OCI-LY7 (cell line): ENCODE results near the gene BACH2. TPM values are rescaled to one million over a fixed set of nuclear protein-coding genes. Genes with fewer than 3 reads are reported as not detected.

Source experiments
- BruUV-seq: library from RNA; stranded (reverse); fragments of 400-500 nt; replicated peaks from 2 replicates; lab custom pipeline; 2021; lab: Mats Ljungman, UMichigan
- CTCF ChIA-PET: fragments of 300-600 bp; sonication (Branson Sonifier 250); formaldehyde crosslinking; loops from one replicate; lab custom pipeline; 2022; ENCODE audit warnings: antibody characterized with exemption; ENCODE audit not compliant: unreplicated experiment; lab: Charles Lee
- POLR2A ChIA-PET: fragments of 300-600 bp; sonication (Branson Sonifier 250); formaldehyde crosslinking; loops from one replicate; lab custom pipeline; 2022; ENCODE audit warnings: antibody characterized with exemption; lab: Charles Lee
- DNase-seq: peaks from one replicate; pipeline ENCODE4 v3.0.0-alpha.2; 2015; ENCODE audit warnings: low spot score
- H2AFZ ChIP-seq: fragments of 200-600 bp; sonication (generic), shearing (Covaris generic); 2 replicates; pipeline ENCODE4 v1.6.1; 2014; ENCODE audit warnings: mild to moderate bottlenecking, antibody characterized with exemption, low read length, moderate library complexity
- H3K27ac ChIP-seq: fragments of 200-600 bp; sonication (generic); 2 replicates; pipeline ENCODE4 v1.5.1; 2014; ENCODE audit warnings: mixed run types, low read depth, mild to moderate bottlenecking, moderate library complexity, low read length, inconsistent platforms; ENCODE audit not compliant: poor library complexity, severe bottlenecking
- H3K36me3 ChIP-seq: fragments of 200-600 bp; sonication (generic); 2 replicates; pipeline ENCODE4 v1.6.1; 2014; ENCODE audit warnings: mild to moderate bottlenecking, antibody characterized with exemption, low read length, moderate library complexity, mixed read lengths; ENCODE audit not compliant: insufficient read depth
- H3K4me1 ChIP-seq: fragments of 200-600 bp; sonication (generic); 2 replicates; pipeline ENCODE4 v1.5.1; 2014; ENCODE audit warnings: mild to moderate bottlenecking, low read length; ENCODE audit not compliant: insufficient read depth, poor library complexity, severe bottlenecking
- H3K4me2 ChIP-seq: fragments of 200-600 bp; sonication (generic); 2 replicates; pipeline ENCODE4 v1.6.1; 2014; ENCODE audit warnings: mild to moderate bottlenecking, low read length
- H3K4me3 ChIP-seq: fragments of 200-600 bp; sonication (generic); 2 replicates; pipeline ENCODE4 v1.5.1; 2014; ENCODE audit warnings: mild to moderate bottlenecking, low read depth, low read length; ENCODE audit not compliant: poor library complexity, severe bottlenecking
- H3K79me2 ChIP-seq: fragments of 200-600 bp; sonication (generic); 2 replicates; pipeline ENCODE4 v1.6.1; 2016; ENCODE audit warnings: low read depth, mild to moderate bottlenecking, low read length, moderate library complexity, mixed read lengths; ENCODE audit not compliant: insufficient read depth
- H3K9me2 ChIP-seq: fragments of 200-600 bp; sonication (generic); 2 replicates; pipeline ENCODE4 v1.6.1; 2016; ENCODE audit warnings: mild to moderate bottlenecking, low read length, mixed read lengths; ENCODE audit not compliant: insufficient read depth
- H3K9me3 ChIP-seq: fragments of 200-600 bp; sonication (generic); 2 replicates; pipeline ENCODE4 v1.6.1; 2014; ENCODE audit warnings: mild to moderate bottlenecking, mixed run types, low read length, mixed read lengths
- H4K20me1 ChIP-seq: fragments of 200-600 bp; sonication (generic); 2 replicates; pipeline ENCODE4 v1.6.1; 2014; ENCODE audit warnings: mild to moderate bottlenecking, antibody characterized with exemption, low read length, moderate library complexity, mixed read lengths; ENCODE audit not compliant: insufficient read depth
- CTCF ChIP-seq: fragments of 200-600 bp; sonication (generic); conservative IDR thresholded peaks from 2 replicates; pipeline ENCODE4 v1.5.1; 2014; ENCODE audit warnings: mild to moderate bottlenecking, antibody characterized with exemption, low read length, moderate library complexity, mixed read lengths
- EZH2phosphoT487 ChIP-seq: fragments of 200-600 bp; sonication (generic); IDR thresholded peaks from 2 replicates; pipeline ENCODE4 v1.6.1; 2018; ENCODE audit warnings: low read depth, borderline replicate concordance, mild to moderate bottlenecking, mixed run types, antibody characterized with exemption, low read length, moderate library complexity, mixed read lengths
- intact Hi-C: fragments of 100-400 bp; cut with micrococcal nuclease; formaldehyde crosslinking; loops from one replicate; pipeline ENCODE4 v1.10.0; 2022; ENCODE audit not compliant: unreplicated experiment
- total RNA-seq, 2 experiments: library from RNA; depleted of rRNA in 1 of 2; stranded (reverse); fragments of >200 nt in 1 of 2; shearing (Covaris generic) in 1 of 2; gene quantifications; 2 replicates each; pipeline ENCODE4 v1.2.3, GENCODE V29; 2014 to 2022

BACH2 gene
- total RNA-seq, 2 experiments from 2014 or later, result 92.0 to 163 TPM

DNA sequence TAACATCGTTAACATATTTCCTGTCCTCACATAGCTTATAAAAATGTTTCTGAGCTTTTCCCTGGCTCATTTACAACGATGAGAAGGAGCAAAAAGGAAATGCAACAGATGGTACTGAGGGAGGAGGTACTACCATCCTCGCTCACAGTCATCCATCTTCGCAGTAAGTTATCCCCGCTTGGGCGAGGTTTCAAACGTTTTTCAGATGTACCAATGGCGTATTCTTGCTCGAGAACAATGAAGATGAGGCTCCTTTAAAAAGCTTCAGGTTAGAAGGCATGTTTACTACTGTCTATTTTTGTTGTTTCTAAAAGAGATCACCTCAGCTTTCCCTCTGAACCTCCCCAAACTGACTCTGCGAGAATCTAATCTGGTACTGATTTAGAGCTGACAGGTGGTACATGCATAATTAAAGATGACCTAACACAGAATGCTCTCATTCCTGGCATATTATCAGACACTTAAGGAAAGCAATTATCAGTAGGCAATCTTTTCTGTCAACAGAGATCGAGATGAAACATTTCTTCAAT is 223.6 kb downstream of the BACH2 start:
- intact Hi-C loops, result no loop called here
- TF ChIP-seq EZH2phosphoT487, result no peak
- TF ChIP-seq CTCF, result no peak
- peaks cover 20% of the 10 kb centered on the region; the same call in 1 of the 2 replicates for H4K20me1 ChIP-seq
- BruUV-seq, result no TSS peak
- POLR2A ChIA-PET, result interaction anchor here (0.6 kb wide), 1 partner anchor 13 kb away, joined by 3 read pairs; no protein-coding TSS in a partner anchor
- H3K27ac ChIP-seq, result no peak overlapping the region
- no peak overlapping the region for H3K4me3 ChIP-seq
- H3K79me2 ChIP-seq, result peaks cover 24% of the 10 kb centered on the region
- no peak overlapping the region for H3K4me2 ChIP-seq
- peaks cover 62% of the 10 kb centered on the region for H3K36me3 ChIP-seq
- no peaks in the 10 kb centered on the region for H3K9me3 ChIP-seq
- H2AFZ ChIP-seq, result no peak overlapping the region
- no peaks in the 10 kb centered on the region for H3K9me2 ChIP-seq
- CTCF ChIA-PET, result no interaction called here
- peaks cover 7% of the 10 kb centered on the region for H3K4me1 ChIP-seq
- no peak for DNase-seq

DNA sequence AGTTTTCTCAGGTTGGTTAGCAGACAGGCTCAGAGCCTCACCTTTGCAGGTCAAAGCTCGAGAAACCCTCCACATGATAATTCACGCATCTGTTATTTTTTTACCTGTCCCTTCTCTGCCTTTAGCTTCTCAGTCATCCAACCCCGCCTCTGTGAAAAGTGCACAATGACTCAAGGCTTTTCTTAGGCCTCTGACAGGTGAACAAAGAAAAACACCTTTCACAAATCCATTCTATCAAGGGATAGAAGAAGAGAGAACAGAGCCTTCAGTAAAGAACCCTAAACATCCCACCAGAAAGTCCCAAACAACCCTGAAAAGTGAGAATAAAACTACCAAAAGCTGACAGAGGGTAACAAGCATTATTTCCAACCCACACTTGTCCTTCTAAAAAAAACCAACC is 224.1 kb downstream of the BACH2 start:
- intact Hi-C loops, result no loop called here
- no peak for DNase-seq
- Histone ChIP-seq H3K9me3 (no peaks in the 10 kb centered on the region), H3K4me2 (no peak overlapping the region), H3K9me2 (no peaks in the 10 kb centered on the region), H3K27ac (no peak overlapping the region), H3K4me3 (no peak overlapping the region), H3K36me3 (peaks cover 67% of the 10 kb centered on the region), H2AFZ (no peak overlapping the region), H3K79me2 (peaks cover 24% of the 10 kb centered on the region), H3K4me1 (peaks cover 7% of the 10 kb centered on the region), H4K20me1 (peaks cover 20% of the 10 kb centered on the region; the same call in 1 of the 2 replicates)
- TF ChIP-seq EZH2phosphoT487 (no peak), CTCF (no peak)
- no TSS peak for BruUV-seq
- ChIA-PET POLR2A (interaction anchor here (0.5 to 0.6 kb wide), 3 partner anchors 12 to 230 kb away, joined by 3 read pairs; no protein-coding TSS in a partner anchor), CTCF (no interaction called here)
